Muscle layer of duodenum (tissue), 2 donors: ENCODE measurements around the gene SOST.

ENCODE experiments used
- H3K27ac ChIP-seq: one replicate; pipeline ENCODE4 v1.7.0; 2013; ENCODE audit warnings: mild to moderate bottlenecking, low read length
- H3K27me3 ChIP-seq: one replicate; pipeline ENCODE4 v1.7.0; 2013; ENCODE audit warnings: low read depth, mild to moderate bottlenecking, control low read depth, low read length
- H3K36me3 ChIP-seq, 2 donors: one replicate each; pipeline ENCODE4 v1.7.0; 2013; ENCODE audit warnings: low read length in 2 of 2, control low read depth in 1 of 2, mild to moderate bottlenecking in 1 of 2; ENCODE audit not compliant: insufficient read depth in 2 of 2, control insufficient read depth in 1 of 2
- H3K4me1 ChIP-seq, 2 donors: one replicate each; pipeline ENCODE4 v1.7.0; 2013; ENCODE audit warnings: low read length in 2 of 2, mild to moderate bottlenecking in 2 of 2, control low read depth in 1 of 2, moderate library complexity in 1 of 2; ENCODE audit not compliant: insufficient read depth in 2 of 2, control insufficient read depth in 1 of 2
- H3K4me3 ChIP-seq, 2 donors: one replicate each; pipeline ENCODE4 v1.7.0; 2013; ENCODE audit warnings: low read length in 2 of 2, low read depth in 1 of 2, mild to moderate bottlenecking in 1 of 2
- H3K9me3 ChIP-seq, 2 donors: one replicate each; pipeline ENCODE4 v1.7.0; 2013; ENCODE audit warnings: low read length in 2 of 2, control low read depth in 1 of 2, mild to moderate bottlenecking in 1 of 2; ENCODE audit not compliant: control insufficient read depth in 1 of 2
- donor health status: healthy.

SOST gene

GRCh38 chr17:43718544-43718943 lies 40.0 kb downstream of the SOST start:
- Histone ChIP-seq H3K27me3 (no peaks in the 10 kb centered on the region), H3K27ac (no peak overlapping the region), H3K36me3 (no peaks in the 10 kb centered on the region), H3K9me3 (no peaks in the 10 kb centered on the region), H3K4me3 (no peak overlapping the region), H3K4me1 (peaks cover 0 to 9% of the 10 kb centered on the region in 2 donors)

- H3K9me3 ChIP-seq, result no peaks in the 10 kb centered on the region
- H3K36me3 ChIP-seq, result no peaks in the 10 kb centered on the region
- no peak overlapping the region for H3K27ac ChIP-seq
- H3K27me3 ChIP-seq, result no peaks in the 10 kb centered on the region
- no peak overlapping the region for H3K4me3 ChIP-seq
- peaks cover 0 to 16% of the 10 kb centered on the region in 2 donors for H3K4me1 ChIP-seq
Observed at GRCh38 chr17:43717913-43718312, 40.7 kb downstream of the SOST start.

GRCh38 chr17:43714465-43715149 lies 44.0 kb downstream of the SOST start:
- Histone ChIP-seq H3K4me3 (peak overlapping the region in 1 of 2 donors; percentile 42), H3K9me3 (no peaks in the 10 kb centered on the region), H3K36me3 (no peaks in the 10 kb centered on the region), H3K27me3 (no peaks in the 10 kb centered on the region), H3K4me1 (peaks cover 0 to 11% of the 10 kb centered on the region in 2 donors), H3K27ac (no peak overlapping the region)

GRCh38 chr17:43713494-43714162 lies 45.0 kb downstream of the SOST start:
- Histone ChIP-seq H3K9me3 (no peaks in the 10 kb centered on the region), H3K4me3 (peak overlapping the region; percentile 42 to 57), H3K27me3 (no peaks in the 10 kb centered on the region), H3K36me3 (no peaks in the 10 kb centered on the region), H3K27ac (no peak overlapping the region), H3K4me1 (peaks cover 0 to 11% of the 10 kb centered on the region in 2 donors)

GRCh38 chr17:43712397-43712796 lies 46.2 kb downstream of the SOST start:
- no peak overlapping the region for H3K27ac ChIP-seq
- H3K27me3 ChIP-seq, result no peaks in the 10 kb centered on the region
- no peaks in the 10 kb centered on the region for H3K9me3 ChIP-seq
- no peaks in the 10 kb centered on the region for H3K36me3 ChIP-seq
- H3K4me3 ChIP-seq, result no peak overlapping the region
- H3K4me1 ChIP-seq, result peaks cover 0 to 11% of the 10 kb centered on the region in 2 donors

GRCh38 chr17:43710101-43710500 lies 48.5 kb downstream of the SOST start:
- no peak overlapping the region for H3K4me3 ChIP-seq
- H3K27me3 ChIP-seq, result peaks cover 3% of the 10 kb centered on the region
- no peak overlapping the region for H3K27ac ChIP-seq
- peaks cover 0 to 11% of the 10 kb centered on the region in 2 donors for H3K4me1 ChIP-seq
- no peaks in the 10 kb centered on the region for H3K9me3 ChIP-seq
- no peaks in the 10 kb centered on the region for H3K36me3 ChIP-seq

GRCh38 chr17:43709210-43709609 lies 49.4 kb downstream of the SOST start:
- peaks cover 0 to 11% of the 10 kb centered on the region in 2 donors for H3K4me1 ChIP-seq
- peaks cover 3% of the 10 kb centered on the region for H3K27me3 ChIP-seq
- no peak overlapping the region for H3K27ac ChIP-seq
- no peaks in the 10 kb centered on the region for H3K9me3 ChIP-seq
- H3K4me3 ChIP-seq, result no peak overlapping the region
- no peaks in the 10 kb centered on the region for H3K36me3 ChIP-seq

GRCh38 chr17:43707184-43707583 lies 51.4 kb downstream of the SOST start:
- no peak overlapping the region for H3K4me3 ChIP-seq

GRCh38 chr17:43706235-43706634 lies 52.4 kb downstream of the SOST start:
- peaks cover 3% of the 10 kb centered on the region for H3K27me3 ChIP-seq

More at GRCh38 chr17:43707184-43707583, 51.4 kb downstream of the SOST start:
- Histone ChIP-seq H3K9me3 (no peaks in the 10 kb centered on the region), H3K4me1 (no peaks in the 10 kb centered on the region), H3K36me3 (no peaks in the 10 kb centered on the region), H3K27ac (no peak overlapping the region), H3K27me3 (peaks cover 3% of the 10 kb centered on the region)

More at GRCh38 chr17:43706235-43706634, 52.4 kb downstream of the SOST start:
- no peak overlapping the region for H3K4me3 ChIP-seq
- no peak overlapping the region for H3K27ac ChIP-seq
- H3K36me3 ChIP-seq, result no peaks in the 10 kb centered on the region
- no peaks in the 10 kb centered on the region for H3K4me1 ChIP-seq
- H3K9me3 ChIP-seq, result no peaks in the 10 kb centered on the region
